Fibroblast of upper back skin (primary cell): ENCODE data around the gene FBXL19.

ENCODE experiments used
- DNase-seq: peaks from one replicate; pipeline ENCODE4 v3.0.0-alpha.2; 2013

The FBXL19 gene

DNA sequence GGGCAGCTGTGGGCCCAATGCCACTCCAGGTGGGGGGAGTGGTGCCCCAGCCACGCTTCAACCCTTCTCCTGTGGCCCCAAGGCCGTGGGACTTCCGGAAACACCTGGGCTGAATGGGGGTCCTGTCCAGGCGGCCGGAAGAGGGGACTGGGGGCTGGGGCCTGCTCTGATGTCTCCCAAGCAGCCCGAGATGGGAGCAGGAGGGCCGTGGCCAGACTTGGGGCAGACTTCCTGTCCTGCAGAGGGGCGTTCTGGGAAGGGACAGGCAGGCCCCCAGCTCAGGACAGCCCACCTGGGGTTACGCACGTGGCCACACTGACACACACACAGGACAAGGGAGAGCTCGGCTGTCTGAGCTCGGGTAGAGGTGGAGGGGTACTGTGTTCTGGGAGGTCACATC lies 66.7 kb downstream of the FBXL19 start:
- DNase-seq: no peak

- DNase-seq: no peak
Measured at GRCh38 chr16:30991052-30991451, 67.7 kb downstream of the FBXL19 start.

GRCh38 chr16:30992276-30992780 lies 69.0 kb downstream of the FBXL19 start:
- DNase-seq: no peak

GRCh38 chr16:30992931-30993816 lies 69.8 kb downstream of the FBXL19 start:
- no peak for DNase-seq

GRCh38 chr16:30995927-30996323 lies 72.6 kb downstream of the FBXL19 start:
- no peak for DNase-seq

DNA sequence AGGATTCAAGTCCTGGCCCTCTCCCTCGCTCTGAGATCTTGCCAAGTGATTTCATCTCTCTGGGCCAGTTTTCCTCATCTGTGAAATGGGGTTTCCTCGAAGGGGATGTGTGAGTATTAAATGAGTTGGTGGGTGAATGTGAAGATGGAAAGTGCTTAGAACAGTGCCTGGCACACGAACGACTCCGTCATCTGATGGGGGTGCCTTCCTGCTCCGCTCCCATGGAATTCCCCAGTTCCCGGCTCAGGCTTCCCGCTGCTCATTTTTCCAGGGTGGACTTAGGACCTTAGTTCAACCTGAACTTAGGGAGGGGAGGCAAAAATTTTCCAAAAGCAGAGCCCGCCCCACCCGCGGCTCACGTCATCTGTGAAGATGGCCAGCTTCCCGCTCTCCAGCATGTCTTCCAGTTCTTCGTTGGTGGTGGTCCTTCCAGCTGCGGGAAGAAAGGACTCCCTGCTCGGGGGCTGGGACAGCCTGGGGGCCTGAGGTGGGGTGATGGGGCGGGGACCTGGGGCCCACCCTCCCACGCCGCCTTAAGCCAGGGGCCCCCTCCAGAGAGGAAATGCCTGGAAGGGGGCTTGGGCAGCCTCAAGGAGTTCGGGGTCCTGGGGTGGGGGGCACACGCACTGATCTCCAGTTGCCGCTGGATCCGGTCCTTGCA lies 73.1 kb downstream of the FBXL19 start:
- DNase-seq: no peak

- peak; percentile 70 for DNase-seq
Measured at GRCh38 chr16:30996985-30997724, 73.8 kb downstream of the FBXL19 start.

- DNase-seq: peak; percentile 82
Measured at GRCh38 chr16:30997725-30998711, 74.6 kb downstream of the FBXL19 start.
